ENCODE measurements around the gene RPA1. TPM values are rescaled to one million over a fixed set of nuclear protein-coding genes. Genes with fewer than 3 reads are reported as not detected.
A peak's percentile ranks its signal among the peaks of the same experiment; 100 is the strongest.
"Not testable (repeated sequence)": the region's sequence is repeated elsewhere in the genome, so short reads cannot be mapped to it uniquely, and the experiment has no call there.

The RPA1 gene
- total RNA-seq, 2 donors from 2014 or later, result 121 to 139 TPM

- Mint-ChIP-seq H3K4me1 (peaks cover 1% of the 10 kb centered on the region), H3K4me3 (no peak overlapping the region), H3K27me3 (no peaks in the 10 kb centered on the region), H3K9me3 (no peaks in the 10 kb centered on the region), H3K36me3 (ENCODE audit: low read depth) (peaks cover 93% of the 10 kb centered on the region), H3K27ac (no peak overlapping the region)
- no peak for ATAC-seq (replicated peaks)
These were observed 48.8 kb downstream of the RPA1 start for GRCh38 chr17:1878419-1879121.

DNA sequence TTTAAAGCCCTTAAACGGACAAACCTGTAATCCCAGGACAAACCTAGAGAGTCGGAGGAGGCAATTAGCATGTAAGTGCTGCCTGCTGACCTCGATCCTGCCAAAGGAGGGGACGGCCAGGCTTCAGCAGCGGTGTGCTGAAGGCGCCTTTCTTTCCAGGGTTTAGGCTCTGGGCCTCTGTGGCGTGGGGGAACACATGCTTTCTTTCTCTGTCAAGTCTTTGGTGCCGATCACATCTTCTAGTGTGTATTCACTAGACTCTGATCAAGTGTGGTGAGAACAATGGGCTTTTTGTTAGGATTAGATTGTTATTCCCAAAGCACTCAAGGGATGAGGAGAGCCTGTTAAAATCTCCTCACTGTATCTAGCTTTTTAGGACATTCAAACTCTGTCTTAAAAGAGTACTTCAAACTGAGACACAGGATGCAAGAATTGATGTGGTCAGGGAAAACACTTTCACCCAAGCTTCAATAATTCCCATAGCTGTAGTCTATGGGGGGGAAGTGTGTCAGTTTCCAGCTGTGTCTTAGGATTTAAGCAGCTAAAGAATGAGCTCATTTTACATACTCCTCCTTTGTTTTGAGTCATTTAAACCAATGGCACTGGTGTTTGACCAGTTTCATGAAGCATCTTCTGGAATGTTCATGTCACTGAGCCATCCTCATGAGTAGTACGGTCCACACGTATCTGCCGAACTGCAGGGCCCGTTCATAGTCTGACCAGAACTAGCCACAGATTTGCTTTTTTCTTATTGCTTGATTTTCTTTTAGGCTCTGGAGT lies 51.2 kb downstream of the RPA1 start:
- ATAC-seq (replicated peaks), result no peak
- Mint-ChIP-seq H3K4me3 (no peak overlapping the region), H3K36me3 (ENCODE audit: low read depth) (peaks cover 93% of the 10 kb centered on the region), H3K27ac (no peak overlapping the region), H3K4me1 (no peaks in the 10 kb centered on the region), H3K9me3 (no peaks in the 10 kb centered on the region), H3K27me3 (no peaks in the 10 kb centered on the region)

GRCh38 chr17:1882836-1883235 lies 53.0 kb downstream of the RPA1 start:
- H3K27me3 Mint-ChIP-seq, result no peaks in the 10 kb centered on the region
- no peak overlapping the region for H3K4me3 Mint-ChIP-seq
- no peaks in the 10 kb centered on the region for H3K4me1 Mint-ChIP-seq
- ATAC-seq (replicated peaks), result no peak
- H3K27ac Mint-ChIP-seq, result no peak overlapping the region
- H3K9me3 Mint-ChIP-seq, result no peaks in the 10 kb centered on the region
- peaks cover 93% of the 10 kb centered on the region for H3K36me3 Mint-ChIP-seq (ENCODE audit: low read depth)

DNA sequence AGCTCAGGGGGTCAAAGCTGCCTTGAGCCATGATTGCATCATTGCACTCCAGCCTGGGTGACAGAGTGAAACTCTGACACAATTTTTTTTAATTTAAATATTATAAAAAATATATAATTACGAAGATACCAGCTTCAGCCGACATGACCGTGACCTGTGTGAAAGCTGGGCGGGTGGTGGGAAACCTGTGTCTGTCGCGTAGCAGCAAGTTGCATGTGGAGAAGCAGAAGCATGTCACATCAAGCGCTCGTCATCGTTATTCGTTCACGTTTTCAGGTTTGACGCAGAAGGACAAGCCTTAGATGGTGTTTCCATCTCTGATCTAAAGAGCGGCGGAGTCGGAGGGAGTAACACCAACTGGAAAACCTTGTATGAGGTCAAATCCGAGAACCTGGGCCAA lies 53.7 kb downstream of the RPA1 start:
- Mint-ChIP-seq H3K36me3 (ENCODE audit: low read depth) (peaks cover 93% of the 10 kb centered on the region), H3K4me3 (no peak overlapping the region), H3K4me1 (no peaks in the 10 kb centered on the region), H3K27me3 (no peaks in the 10 kb centered on the region), H3K9me3 (no peaks in the 10 kb centered on the region), H3K27ac (no peak overlapping the region)
- ATAC-seq (replicated peaks), result no peak

DNA sequence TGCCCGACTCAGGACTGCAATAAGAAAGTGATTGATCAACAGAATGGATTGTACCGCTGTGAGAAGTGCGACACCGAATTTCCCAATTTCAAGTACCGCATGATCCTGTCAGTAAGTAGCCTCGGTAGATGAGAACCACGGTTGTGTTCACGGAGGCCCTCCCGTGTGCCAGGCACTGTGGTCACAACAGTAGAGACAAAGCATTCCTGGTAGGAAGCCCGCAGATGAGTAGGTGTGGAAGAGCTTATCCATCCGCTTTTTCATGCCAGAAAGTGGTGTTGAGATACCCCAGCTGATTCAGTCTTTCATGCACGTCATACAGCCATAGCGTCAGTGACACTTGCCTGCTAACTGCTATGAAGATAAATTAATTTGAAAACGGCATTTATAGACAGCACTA lies 58.9 kb downstream of the RPA1 start:
- no peak for ATAC-seq (replicated peaks)
- no peak overlapping the region for H3K4me3 Mint-ChIP-seq
- no peaks in the 10 kb centered on the region for H3K9me3 Mint-ChIP-seq
- no peaks in the 10 kb centered on the region for H3K27me3 Mint-ChIP-seq
- no peak overlapping the region for H3K27ac Mint-ChIP-seq
- H3K4me1 Mint-ChIP-seq, result peaks cover 4% of the 10 kb centered on the region
- peaks cover 99% of the 10 kb centered on the region for H3K36me3 Mint-ChIP-seq (ENCODE audit: low read depth)

GRCh38 chr17:1890758-1891450 lies 61.1 kb downstream of the RPA1 start:
- no peak overlapping the region for H3K27ac Mint-ChIP-seq
- peaks cover 4% of the 10 kb centered on the region for H3K4me1 Mint-ChIP-seq
- peaks cover 98% of the 10 kb centered on the region for H3K36me3 Mint-ChIP-seq (ENCODE audit: low read depth)
- H3K4me3 Mint-ChIP-seq, result no peak overlapping the region
- peak; percentile 87 for ATAC-seq (replicated peaks)
- no peaks in the 10 kb centered on the region for H3K27me3 Mint-ChIP-seq
- H3K9me3 Mint-ChIP-seq, result no peaks in the 10 kb centered on the region

DNA sequence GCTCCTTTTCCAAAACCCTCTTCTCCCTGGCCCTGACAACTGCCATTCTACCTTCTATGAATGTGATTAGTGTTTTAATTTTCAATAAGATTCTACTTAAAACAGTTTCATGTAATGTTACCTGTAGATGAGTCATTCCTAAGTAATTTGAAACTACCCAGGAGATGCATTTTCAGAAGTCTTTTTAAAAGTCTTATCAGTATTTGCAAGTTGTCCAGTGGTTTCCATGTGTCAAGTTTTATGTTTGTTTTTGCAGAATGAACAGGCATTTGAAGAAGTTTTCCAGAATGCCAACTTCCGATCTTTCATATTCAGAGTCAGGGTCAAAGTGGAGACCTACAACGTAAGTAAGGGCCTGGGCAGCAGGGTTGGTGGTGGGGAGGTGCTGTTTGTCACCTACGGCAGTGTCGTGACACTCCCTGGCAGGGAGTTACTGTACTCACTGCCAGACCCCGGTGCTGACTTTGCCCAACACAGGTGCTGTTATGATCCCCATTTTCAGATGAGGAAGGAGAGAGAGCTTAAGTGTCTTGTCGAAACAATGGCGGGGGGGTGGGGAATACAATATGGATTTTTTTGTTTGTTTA lies 65.0 kb downstream of the RPA1 start:
- Mint-ChIP-seq H3K9me3 (no peaks in the 10 kb centered on the region), H3K36me3 (ENCODE audit: low read depth) (peaks cover 96% of the 10 kb centered on the region)

GRCh38 chr17:1895479-1895878 lies 65.7 kb downstream of the RPA1 start:
- not testable (repeated sequence) for H3K4me1 Mint-ChIP-seq; H3K27me3 Mint-ChIP-seq; ATAC-seq (replicated peaks); H3K9me3 Mint-ChIP-seq; H3K27ac Mint-ChIP-seq; H3K4me3 Mint-ChIP-seq
- peaks cover 92% of the 10 kb centered on the region for H3K36me3 Mint-ChIP-seq (ENCODE audit: low read depth)

More for the DNA sequence above, 65.0 kb downstream of the RPA1 start:
- Mint-ChIP-seq H3K27ac (peak overlapping the region; percentile 42), H3K4me3 (no peak overlapping the region), H3K4me1 (peaks cover 4% of the 10 kb centered on the region), H3K27me3 (no peaks in the 10 kb centered on the region)
- no peak for ATAC-seq (replicated peaks)

DNA sequence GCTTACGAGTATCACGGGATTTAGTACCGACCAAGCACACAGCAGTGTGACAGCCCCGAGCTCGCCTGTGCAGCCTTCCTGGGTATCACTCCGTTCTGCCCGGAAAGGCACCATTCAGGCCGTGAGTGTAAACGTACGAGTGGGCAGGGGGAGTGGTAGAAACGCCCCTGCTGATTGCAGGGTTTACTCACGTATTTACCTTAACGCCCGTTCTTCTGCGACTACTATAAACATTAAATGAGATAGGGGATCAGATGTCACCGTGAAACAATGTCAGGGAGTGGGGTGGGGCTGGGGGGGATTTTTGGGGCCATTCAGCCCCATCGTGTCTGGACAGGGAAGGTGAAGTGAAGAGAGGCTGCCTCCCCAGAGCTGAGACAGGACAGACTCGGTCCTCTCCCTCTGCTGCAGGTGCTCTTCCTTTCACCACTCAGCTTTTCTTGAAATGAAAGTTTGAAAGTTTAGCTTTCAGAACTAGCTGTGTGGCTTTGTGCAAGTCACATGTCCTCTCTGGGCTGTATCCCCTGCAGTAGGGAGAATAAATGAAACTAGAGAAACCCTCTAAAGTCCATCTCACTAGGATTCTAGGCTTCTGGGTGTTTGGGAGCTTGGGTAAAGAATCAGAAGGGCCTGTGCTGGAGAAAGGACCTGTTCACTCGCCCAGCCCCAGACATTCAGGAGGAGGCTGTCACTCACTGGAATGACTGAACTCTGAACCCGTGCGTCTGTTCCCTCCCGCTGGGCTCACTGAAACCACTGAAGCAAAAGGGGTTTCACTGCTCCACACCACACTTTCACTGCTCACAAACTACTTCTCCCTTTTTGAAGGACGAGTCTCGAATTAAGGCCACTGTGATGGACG lies 66.7 kb downstream of the RPA1 start:
- Mint-ChIP-seq H3K9me3 (no peaks in the 10 kb centered on the region), H3K36me3 (ENCODE audit: low read depth) (peaks cover 82% of the 10 kb centered on the region), H3K27ac (no peak overlapping the region), H3K27me3 (no peaks in the 10 kb centered on the region), H3K4me3 (no peak overlapping the region), H3K4me1 (no peaks in the 10 kb centered on the region)
- ATAC-seq (replicated peaks), result no peak

DNA sequence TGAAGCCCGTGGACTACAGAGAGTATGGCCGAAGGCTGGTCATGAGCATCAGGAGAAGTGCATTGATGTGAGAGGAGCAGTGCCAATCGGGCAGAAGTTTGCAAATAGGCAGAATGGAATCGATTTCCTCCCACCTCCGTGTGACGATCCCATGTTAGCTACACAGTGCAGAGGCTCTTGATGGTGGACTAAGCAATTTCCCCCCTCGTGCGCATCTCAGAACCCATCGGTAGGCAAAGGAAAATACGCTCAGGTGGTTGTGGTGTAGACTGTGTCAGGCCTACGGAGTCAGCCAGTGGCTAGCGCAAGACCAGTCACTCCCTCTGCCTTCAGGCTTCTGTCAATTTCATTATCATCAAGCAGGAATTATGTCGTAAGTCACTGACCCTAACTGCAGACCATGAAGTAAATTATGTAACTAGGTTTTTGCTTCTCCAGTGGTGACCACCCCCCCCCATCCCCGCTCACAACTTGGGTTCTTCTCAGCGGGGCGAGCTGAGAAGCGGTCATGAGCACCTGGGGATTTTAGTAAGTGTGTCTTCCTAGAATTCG lies 67.4 kb downstream of the RPA1 start:
- ATAC-seq (replicated peaks), result no peak
- peaks cover 75% of the 10 kb centered on the region for H3K36me3 Mint-ChIP-seq (ENCODE audit: low read depth)
- H3K27ac Mint-ChIP-seq, result no peak overlapping the region
- no peaks in the 10 kb centered on the region for H3K9me3 Mint-ChIP-seq
- no peaks in the 10 kb centered on the region for H3K4me1 Mint-ChIP-seq
- H3K4me3 Mint-ChIP-seq, result no peak overlapping the region
- no peaks in the 10 kb centered on the region for H3K27me3 Mint-ChIP-seq

- H3K9me3 Mint-ChIP-seq, result no peaks in the 10 kb centered on the region
- no peaks in the 10 kb centered on the region for H3K4me1 Mint-ChIP-seq
- H3K27ac Mint-ChIP-seq, result no peak overlapping the region
- H3K4me3 Mint-ChIP-seq, result no peak overlapping the region
- peaks cover 2% of the 10 kb centered on the region for H3K27me3 Mint-ChIP-seq
- H3K36me3 Mint-ChIP-seq (ENCODE audit: low read depth), result peaks cover 63% of the 10 kb centered on the region
- ATAC-seq (replicated peaks), result no peak
These were observed 68.5 kb downstream of the RPA1 start for GRCh38 chr17:1898332-1898731.

DNA sequence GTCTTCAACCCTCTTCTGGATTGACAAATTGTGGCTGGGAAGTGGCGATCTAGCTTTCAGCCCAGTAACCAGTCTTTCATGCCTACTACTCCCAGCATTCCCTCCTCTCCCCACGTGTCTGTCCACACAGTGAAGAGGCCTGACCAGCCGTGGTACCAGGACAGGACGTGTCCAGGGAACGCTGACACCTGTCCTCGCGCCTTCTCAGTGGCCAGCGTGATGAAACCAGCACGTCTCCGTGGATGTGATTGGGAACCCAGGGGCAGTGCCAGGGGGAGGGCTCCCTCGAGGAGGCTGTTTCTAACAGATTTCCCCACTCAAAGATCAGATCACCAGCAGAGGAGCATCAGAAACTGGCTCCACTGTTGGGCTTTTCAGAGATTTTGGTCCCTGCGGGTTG lies 69.1 kb downstream of the RPA1 start:
- Mint-ChIP-seq H3K4me1 (no peaks in the 10 kb centered on the region), H3K36me3 (ENCODE audit: low read depth) (peaks cover 58% of the 10 kb centered on the region), H3K9me3 (no peaks in the 10 kb centered on the region), H3K27ac (no peak overlapping the region), H3K27me3 (peaks cover 3% of the 10 kb centered on the region), H3K4me3 (no peak overlapping the region)
- ATAC-seq (replicated peaks), result no peak

DNA sequence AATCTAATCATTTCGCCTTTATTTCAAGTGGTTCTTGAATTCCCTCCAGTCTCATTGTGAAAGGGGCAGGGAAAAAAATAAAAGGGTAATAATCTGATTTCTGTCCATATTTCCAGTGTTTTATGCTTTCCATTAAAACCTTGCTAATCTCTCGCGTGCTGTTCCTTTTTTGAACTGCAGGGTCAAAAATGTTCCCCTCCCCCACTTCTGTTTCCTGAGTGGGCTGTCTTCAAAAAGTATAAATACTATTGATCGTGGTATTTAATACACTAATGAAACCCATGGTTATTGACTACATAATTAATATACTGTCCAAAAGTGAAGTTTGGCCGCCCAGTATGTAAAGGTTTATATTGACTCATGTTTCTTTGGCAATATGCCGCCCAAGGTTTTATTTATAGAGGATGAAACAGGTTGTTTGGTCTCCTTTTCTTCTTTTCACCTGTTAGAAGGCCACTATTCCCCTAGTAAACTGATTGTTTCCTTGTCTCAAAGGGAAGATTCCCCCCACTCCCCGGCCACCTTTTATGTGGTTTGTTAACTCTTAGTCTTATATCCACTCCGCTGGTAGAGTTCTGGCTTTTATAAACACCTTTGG lies 69.7 kb downstream of the RPA1 start:
- no peaks in the 10 kb centered on the region for H3K9me3 Mint-ChIP-seq
- peaks cover 51% of the 10 kb centered on the region for H3K36me3 Mint-ChIP-seq (ENCODE audit: low read depth)
- no peak overlapping the region for H3K4me3 Mint-ChIP-seq
- no peaks in the 10 kb centered on the region for H3K4me1 Mint-ChIP-seq
- peaks cover 3% of the 10 kb centered on the region for H3K27me3 Mint-ChIP-seq
- no peak for ATAC-seq (replicated peaks)
- no peak overlapping the region for H3K27ac Mint-ChIP-seq

All from activated T-helper 17 cell treated with anti-CD3 and anti-CD28 coated beads, Interleukin-2, amount 50 U/mL, for 72 hours (primary cell).